Measurements from ENCODE around the gene PYDC1. TPM values are rescaled to one million over a fixed set of nuclear protein-coding genes. Genes with fewer than 3 reads are reported as not detected.
A peak's percentile ranks its signal among the peaks of the same experiment; 100 is the strongest.
"Not testable (repeated sequence)": the region's sequence is repeated elsewhere in the genome, so short reads cannot be mapped to it uniquely, and the experiment has no call there.

The PYDC1 gene
- total and polyA plus RNA-seq, 4 donors = not detected

DNA sequence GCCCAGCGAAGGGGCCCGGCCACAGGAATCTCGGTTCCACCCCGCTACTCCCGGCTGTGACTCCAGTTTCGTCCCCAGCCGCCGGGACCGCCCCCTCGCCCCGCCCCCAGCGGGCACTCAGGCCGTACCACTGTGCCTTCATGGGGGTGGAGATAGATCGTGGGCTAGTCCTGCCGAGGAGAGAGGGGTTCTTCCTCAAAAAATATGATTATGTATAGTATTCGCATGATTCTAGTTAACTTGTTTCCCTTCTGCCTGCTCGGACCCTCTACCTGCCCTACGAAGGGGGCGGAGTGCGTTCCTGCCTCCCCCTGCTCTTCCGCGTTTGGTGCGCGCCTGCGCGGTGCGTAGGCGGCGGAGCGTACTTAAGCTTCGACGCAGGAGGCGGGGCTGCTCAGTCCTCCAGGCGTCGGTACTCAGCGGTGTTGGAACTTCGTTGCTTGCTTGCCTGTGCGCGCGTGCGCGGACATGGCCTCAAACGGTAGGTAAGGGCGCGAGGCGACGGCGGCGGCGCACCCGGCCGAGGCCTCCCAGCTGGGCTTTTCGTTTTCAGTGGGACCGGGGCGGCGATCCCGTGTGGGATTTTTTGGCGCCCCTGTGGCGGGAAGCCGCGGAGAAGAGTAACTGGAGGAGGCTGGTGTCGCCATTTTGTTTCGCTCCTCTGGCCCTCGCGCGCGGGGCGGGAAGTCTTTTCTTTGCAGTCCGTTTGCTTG, 37.0 kb downstream of the PYDC1 start, which contains the start of gene FUS:
FUS (plus strand) TSS at position 393 of the 713 bp plus-strand sequence; CDS start at position 469, 76 bp downstream.
- peaks cover 2 to 7% of the 10 kb centered on the region in 2 donors for H3K36me3 ChIP-seq (ENCODE audit: control insufficient read depth in 1 of 2, insufficient read depth in 2 of 2, low read length in 1 of 2)
- H3K9me3 ChIP-seq (ENCODE audit: control insufficient read depth, low read length) = no peaks in the 10 kb centered on the region
- H3K4me3 ChIP-seq (ENCODE audit: low read length in 2 of 2) = peak within 1 kb of the TSS; percentile 45 to 85
- peak within 1 kb of the TSS in 1 of 2 donors; percentile 76 for H3K27ac ChIP-seq (ENCODE audit: low read depth in 1 of 2, low read length in 2 of 2)
- peaks cover 0 to 2% of the 10 kb centered on the region in 2 donors for H3K27me3 ChIP-seq (ENCODE audit: control insufficient read depth in 1 of 2, insufficient read depth in 2 of 2, low read length in 1 of 2)
- peaks cover 0 to 5% of the 10 kb centered on the region in 2 donors for H3K4me1 ChIP-seq (ENCODE audit: control insufficient read depth in 1 of 2, insufficient read depth in 2 of 2, low read length in 2 of 2)
- intact Hi-C loops (cut with DNase I) = loop anchor here (1.0 to 10.0 kb wide), 3 partner anchors 38 to 687 kb away; partner anchors contain the start of gene ZNF843 (in 2 of the 2)
- WGBS, 2 donors = 0% methylated on average over 59 to 69 of the region's 69 CpGs
- DNase-seq (peak; percentile 94 to 97), ATAC-seq (ENCODE audit: low FRiP score) (peak; percentile 98)

DNA sequence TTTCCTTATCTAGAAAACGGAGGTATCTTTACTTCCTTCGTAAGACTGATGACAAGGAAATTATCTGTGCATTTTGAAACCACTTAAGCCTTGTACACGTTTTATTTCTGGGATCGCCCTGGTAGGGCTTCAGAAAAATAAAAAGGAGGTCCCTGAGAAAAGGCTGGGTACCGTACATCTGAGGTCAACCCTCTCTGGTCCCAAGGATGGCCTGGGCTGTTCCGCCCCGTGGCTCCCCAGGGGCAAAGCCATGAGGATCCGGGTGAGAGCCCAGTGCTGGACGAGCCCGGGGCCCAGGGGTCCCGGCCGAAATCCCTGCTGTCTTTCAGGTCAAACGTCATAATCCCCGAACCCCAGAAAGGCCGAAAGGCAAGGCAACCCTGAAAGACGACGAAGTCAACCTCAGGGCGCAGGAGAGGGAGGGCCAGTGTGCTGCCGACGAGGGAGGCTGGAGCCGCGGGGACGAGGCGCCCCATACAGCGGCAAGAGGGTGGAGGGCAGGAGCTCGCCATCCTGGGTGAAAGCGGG, 37.7 kb downstream of the PYDC1 start:
- peak; percentile 0 for ATAC-seq (ENCODE audit: low FRiP score)
- peak in 1 of 2 donors; percentile 68 for DNase-seq
- intact Hi-C loops (cut with DNase I) = no loop called here
- peak overlapping the region; percentile 4 to 85 for H3K4me3 ChIP-seq (ENCODE audit: low read length in 2 of 2)
- WGBS, 2 donors = 3% methylated on average over 27 of the region's 27 CpGs
- H3K27me3 ChIP-seq (ENCODE audit: control insufficient read depth in 1 of 2, insufficient read depth in 2 of 2, low read length in 1 of 2) = peaks cover 0 to 2% of the 10 kb centered on the region in 2 donors
- peak overlapping the region in 1 of 2 donors; percentile 58 for H3K27ac ChIP-seq (ENCODE audit: low read depth in 1 of 2, low read length in 2 of 2)
- H3K4me1 ChIP-seq (ENCODE audit: control insufficient read depth in 1 of 2, insufficient read depth in 2 of 2, low read length in 2 of 2) = peaks cover 0 to 5% of the 10 kb centered on the region in 2 donors
- H3K9me3 ChIP-seq (ENCODE audit: control insufficient read depth, low read length) = no peaks in the 10 kb centered on the region
- peaks cover 0 to 5% of the 10 kb centered on the region in 2 donors for H3K36me3 ChIP-seq (ENCODE audit: control insufficient read depth in 1 of 2, insufficient read depth in 2 of 2, low read length in 1 of 2)

GRCh38 chr16:31177136-31177535, 39.8 kb downstream of the PYDC1 start:
- intact Hi-C loops (cut with DNase I) = no loop called here
- peaks cover 0 to 2% of the 10 kb centered on the region in 2 donors for H3K27me3 ChIP-seq (ENCODE audit: control insufficient read depth in 1 of 2, insufficient read depth in 2 of 2, low read length in 1 of 2)
- ATAC-seq (ENCODE audit: low FRiP score) (no peak), DNase-seq (no peak)
- H3K9me3 ChIP-seq (ENCODE audit: control insufficient read depth, low read length) = no peaks in the 10 kb centered on the region
- WGBS, 2 donors = 72 to 75% methylated on average over 3 of the region's 3 CpGs
- no peaks in the 10 kb centered on the region for H3K36me3 ChIP-seq (ENCODE audit: control insufficient read depth in 1 of 2, insufficient read depth in 2 of 2, low read length in 1 of 2)
- H3K4me1 ChIP-seq (ENCODE audit: control insufficient read depth in 1 of 2, insufficient read depth in 2 of 2, low read length in 2 of 2) = no peaks in the 10 kb centered on the region
- no peak overlapping the region for H3K4me3 ChIP-seq (ENCODE audit: low read length in 2 of 2)
- no peak overlapping the region for H3K27ac ChIP-seq (ENCODE audit: low read depth in 1 of 2, low read length in 2 of 2)

- WGBS, 2 donors = no CpG with 5 or more reads among the region's 2 CpGs
- H3K27ac ChIP-seq (ENCODE audit: low read depth in 1 of 2, low read length in 2 of 2); H3K9me3 ChIP-seq (ENCODE audit: control insufficient read depth, low read length); H3K27me3 ChIP-seq (ENCODE audit: control insufficient read depth in 1 of 2, insufficient read depth in 2 of 2, low read length in 1 of 2); H3K4me1 ChIP-seq (ENCODE audit: control insufficient read depth in 1 of 2, insufficient read depth in 2 of 2, low read length in 2 of 2); intact Hi-C loops (cut with DNase I); H3K36me3 ChIP-seq (ENCODE audit: control insufficient read depth in 1 of 2, insufficient read depth in 2 of 2, low read length in 1 of 2); ATAC-seq (ENCODE audit: low FRiP score); H3K4me3 ChIP-seq (ENCODE audit: low read length in 2 of 2): not testable (repeated sequence)
- DNase-seq = peak in 1 of 2 donors; percentile 17
Observed at GRCh38 chr16:31170048-31170447, 46.9 kb downstream of the PYDC1 start.

GRCh38 chr16:31168848-31169247, 48.1 kb downstream of the PYDC1 start:
- no peaks in the 10 kb centered on the region for H3K27me3 ChIP-seq (ENCODE audit: control insufficient read depth in 1 of 2, insufficient read depth in 2 of 2, low read length in 1 of 2)
- no peak overlapping the region for H3K27ac ChIP-seq (ENCODE audit: low read depth in 1 of 2, low read length in 2 of 2)
- intact Hi-C loops (cut with DNase I) = no loop called here
- H3K4me1 ChIP-seq (ENCODE audit: control insufficient read depth in 1 of 2, insufficient read depth in 2 of 2, low read length in 2 of 2) = no peaks in the 10 kb centered on the region
- ATAC-seq (ENCODE audit: low FRiP score) (no peak), DNase-seq (no peak)
- H3K9me3 ChIP-seq (ENCODE audit: control insufficient read depth, low read length) = no peaks in the 10 kb centered on the region
- H3K4me3 ChIP-seq (ENCODE audit: low read length in 2 of 2) = no peak overlapping the region
- WGBS, 2 donors = 77 to 79% methylated on average over 2 of the region's 2 CpGs
- no peaks in the 10 kb centered on the region for H3K36me3 ChIP-seq (ENCODE audit: control insufficient read depth in 1 of 2, insufficient read depth in 2 of 2, low read length in 1 of 2)

- H3K36me3 ChIP-seq (ENCODE audit: control insufficient read depth in 1 of 2, insufficient read depth in 2 of 2, low read length in 1 of 2) = no peaks in the 10 kb centered on the region
- no peak overlapping the region for H3K4me3 ChIP-seq (ENCODE audit: low read length in 2 of 2)
- ATAC-seq (ENCODE audit: low FRiP score) = no peak
- H3K27ac ChIP-seq (ENCODE audit: low read depth in 1 of 2, low read length in 2 of 2) = no peak overlapping the region
- intact Hi-C loops (cut with DNase I) = no loop called here
- no peaks in the 10 kb centered on the region for H3K27me3 ChIP-seq (ENCODE audit: control insufficient read depth in 1 of 2, insufficient read depth in 2 of 2, low read length in 1 of 2)
- no peaks in the 10 kb centered on the region for H3K9me3 ChIP-seq (ENCODE audit: control insufficient read depth, low read length)
- peak in 1 of 2 donors; percentile 9 for DNase-seq
- no peaks in the 10 kb centered on the region for H3K4me1 ChIP-seq (ENCODE audit: control insufficient read depth in 1 of 2, insufficient read depth in 2 of 2, low read length in 2 of 2)
- 90 to 95% methylated on average over 8 of the region's 8 CpGs for WGBS, 2 donors
Observed at GRCh38 chr16:31167315-31167714, 49.6 kb downstream of the PYDC1 start.

Other genes with a start within 250 kb of the PYDC1 start
- gene HSD3B7, start 231.9 kb downstream of the PYDC1 start, total RNA-seq = 10 to 100 TPM; 13.6 to 31.3 TPM
- gene HSD3B7, start 231.9 kb downstream of the PYDC1 start, polyA plus RNA-seq = 10 to 100 TPM in 1 of 2 donors, 1 to 10 TPM in 1; 8.6 to 10.4 TPM
- under 1 TPM; 0.84 to 0.93 TPM for gene STX1B, start 206.5 kb downstream of the PYDC1 start, total RNA-seq
- gene STX1B, start 206.5 kb downstream of the PYDC1 start, polyA plus RNA-seq = 1 to 10 TPM in 1 of 2 donors, under 1 TPM in 1; 0.13 to 2.2 TPM
- gene STX4, start 183.6 kb downstream of the PYDC1 start, total RNA-seq = 10 to 100 TPM; 73.5 to 88.6 TPM
- gene STX4, start 183.6 kb downstream of the PYDC1 start, polyA plus RNA-seq = 100 to 1,000 TPM in 1 of 2 donors, 10 to 100 TPM in 1; 52.8 to 121 TPM
- gene ZNF668, start 142.9 kb downstream of the PYDC1 start, total RNA-seq = 10 to 100 TPM in 1 of 2 donors, 1 to 10 TPM in 1; 7.4 to 10.3 TPM
- 1 to 10 TPM; 6.0 to 6.6 TPM for gene ZNF668, start 142.9 kb downstream of the PYDC1 start, polyA plus RNA-seq
- gene ZNF646, start 142.7 kb downstream of the PYDC1 start, total RNA-seq = 10 to 100 TPM; 12.6 to 15.0 TPM
- gene ZNF646, start 142.7 kb downstream of the PYDC1 start, polyA plus RNA-seq = 1 to 10 TPM; 1.6 to 4.7 TPM
- 1 to 10 TPM; 2.4 to 6.0 TPM for gene PRSS53, start 128.2 kb downstream of the PYDC1 start, total RNA-seq
- gene PRSS53, start 128.2 kb downstream of the PYDC1 start, polyA plus RNA-seq = 10 to 100 TPM in 1 of 2 donors, 1 to 10 TPM in 1; 3.6 to 12.9 TPM
- 100 to 1,000 TPM in 1 of 2 donors, 10 to 100 TPM in 1; 75.7 to 109 TPM for gene VKORC1, start 122.3 kb downstream of the PYDC1 start, total RNA-seq
- gene VKORC1, start 122.3 kb downstream of the PYDC1 start, polyA plus RNA-seq = 100 to 1,000 TPM; 143 to 206 TPM
- gene BCKDK, start 108.7 kb downstream of the PYDC1 start, total RNA-seq = 10 to 100 TPM; 28.6 to 37.2 TPM
- 10 to 100 TPM; 16.7 to 32.0 TPM for gene BCKDK, start 108.7 kb downstream of the PYDC1 start, polyA plus RNA-seq
- gene KAT8, start 99.5 kb downstream of the PYDC1 start, total RNA-seq = 10 to 100 TPM; 51.6 to 61.1 TPM
- 10 to 100 TPM; 24.3 to 65.7 TPM for gene KAT8, start 99.5 kb downstream of the PYDC1 start, polyA plus RNA-seq
- not detected for gene PRSS8, start 81.4 kb downstream of the PYDC1 start, total RNA-seq
- gene PRSS8, start 81.4 kb downstream of the PYDC1 start, polyA plus RNA-seq = 10 to 100 TPM in 1 of 2 donors, under 1 TPM in 1; 0.77 to 11.9 TPM
- 1 to 10 TPM; 3.5 to 8.8 TPM for gene PRSS36, start 67.1 kb downstream of the PYDC1 start, total RNA-seq
- gene PRSS36, start 67.1 kb downstream of the PYDC1 start, polyA plus RNA-seq = 1 to 10 TPM; 4.2 to 5.1 TPM
- 100 to 1,000 TPM; 243 to 254 TPM for gene FUS, start 37.0 kb downstream of the PYDC1 start, total RNA-seq
- 100 to 1,000 TPM in 1 of 2 donors, 10 to 100 TPM in 1; 95.7 to 329 TPM for gene FUS, start 37.0 kb downstream of the PYDC1 start, polyA plus RNA-seq
- gene PYCARD, start 14.4 kb downstream of the PYDC1 start, total RNA-seq = 10 to 100 TPM; 13.3 to 23.9 TPM
- 10 to 100 TPM; 14.7 to 52.7 TPM for gene PYCARD, start 14.4 kb downstream of the PYDC1 start, polyA plus RNA-seq
- gene TRIM72, start 3.0 kb downstream of the PYDC1 start, total RNA-seq = under 1 TPM in 1 of 2 donors, not detected in 1; 0.24 TPM
- gene TRIM72, start 3.0 kb downstream of the PYDC1 start, polyA plus RNA-seq = under 1 TPM in 1 of 2 donors, not detected in 1; 0.05 TPM
- gene ITGAM, start 42.8 kb upstream of the PYDC1 start, total RNA-seq = 10 to 100 TPM; 15.7 to 40.1 TPM
- 1 to 10 TPM in 1 of 2 donors, under 1 TPM in 1; 0.74 to 6.9 TPM for gene ITGAM, start 42.8 kb upstream of the PYDC1 start, polyA plus RNA-seq
- 10 to 100 TPM; 25.0 to 27.0 TPM for gene ITGAX, start 138.0 kb upstream of the PYDC1 start, total RNA-seq
- gene ITGAX, start 138.0 kb upstream of the PYDC1 start, polyA plus RNA-seq = 1 to 10 TPM in 1 of 2 donors, under 1 TPM in 1; 0.79 to 5.1 TPM
- under 1 TPM; 0.45 to 0.54 TPM for gene ITGAD, start 176.2 kb upstream of the PYDC1 start, total RNA-seq
- under 1 TPM in 1 of 2 donors, not detected in 1; 0.63 TPM for gene ITGAD, start 176.2 kb upstream of the PYDC1 start, polyA plus RNA-seq
- gene COX6A2, start 211.2 kb upstream of the PYDC1 start, total RNA-seq = 1 to 10 TPM in 1 of 2 donors, not detected in 1; 3.0 TPM
- 10 to 100 TPM in 1 of 2 donors, not detected in 1; 10.6 TPM for gene COX6A2, start 211.2 kb upstream of the PYDC1 start, polyA plus RNA-seq
- gene ZNF843, start 225.7 kb upstream of the PYDC1 start, total RNA-seq = 1 to 10 TPM in 1 of 2 donors, under 1 TPM in 1; 0.68 to 1.9 TPM
- gene ZNF843, start 225.7 kb upstream of the PYDC1 start, polyA plus RNA-seq = 1 to 10 TPM in 1 of 2 donors, under 1 TPM in 1; 0.50 to 1.0 TPM
- 1 to 10 TPM; 7.9 to 9.7 TPM for gene ARMC5, start 242.4 kb upstream of the PYDC1 start, total RNA-seq
- gene ARMC5, start 242.4 kb upstream of the PYDC1 start, polyA plus RNA-seq = 10 to 100 TPM in 1 of 2 donors, 1 to 10 TPM in 1; 2.1 to 14.1 TPM

Measured in aorta (tissue), 5 donors.